Measurements from ENCODE around the gene HOXC10.

The HOXC10 gene

DNA sequence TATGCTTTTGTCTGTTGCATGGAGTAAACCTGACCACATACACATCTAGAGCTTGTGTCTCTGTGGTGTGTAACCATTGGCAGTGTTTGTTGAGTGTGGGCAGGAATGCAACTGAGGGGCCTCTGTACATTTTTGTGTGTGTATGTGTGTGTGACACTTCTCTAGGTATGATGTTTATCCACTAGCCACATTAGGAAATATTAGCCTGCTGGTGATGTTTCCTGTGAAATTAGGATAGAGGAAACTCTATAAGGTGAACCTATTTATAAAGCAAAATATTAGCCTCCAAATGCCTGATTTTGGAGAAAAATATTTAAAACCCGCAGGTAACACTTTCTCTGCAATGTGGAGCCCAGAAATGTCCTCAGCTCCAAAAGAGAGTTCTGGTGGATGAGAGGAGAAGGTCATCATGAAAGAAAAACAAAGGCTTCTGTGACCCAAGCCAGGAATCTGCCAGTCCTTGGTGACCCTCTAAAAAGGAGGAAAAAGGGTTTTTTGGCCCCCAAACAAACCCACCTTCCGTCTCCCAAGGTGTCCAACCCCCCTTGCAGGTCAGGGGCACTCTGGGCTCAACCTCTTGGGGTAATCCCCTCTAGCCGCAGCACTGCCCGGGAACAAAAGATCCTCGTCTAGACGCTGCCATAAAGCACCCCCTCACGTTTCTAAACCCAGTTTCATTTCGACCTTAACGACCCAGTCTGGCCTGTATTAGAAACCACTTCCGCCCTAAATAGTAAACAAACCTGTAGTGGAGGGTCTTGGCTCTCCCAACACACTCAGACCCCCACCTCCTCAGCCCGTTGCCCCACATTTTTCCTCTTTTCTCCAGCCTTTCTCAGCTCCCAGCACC lies 7.1 kb upstream of the HOXC10 start:
- DNase-seq: no peak

DNA sequence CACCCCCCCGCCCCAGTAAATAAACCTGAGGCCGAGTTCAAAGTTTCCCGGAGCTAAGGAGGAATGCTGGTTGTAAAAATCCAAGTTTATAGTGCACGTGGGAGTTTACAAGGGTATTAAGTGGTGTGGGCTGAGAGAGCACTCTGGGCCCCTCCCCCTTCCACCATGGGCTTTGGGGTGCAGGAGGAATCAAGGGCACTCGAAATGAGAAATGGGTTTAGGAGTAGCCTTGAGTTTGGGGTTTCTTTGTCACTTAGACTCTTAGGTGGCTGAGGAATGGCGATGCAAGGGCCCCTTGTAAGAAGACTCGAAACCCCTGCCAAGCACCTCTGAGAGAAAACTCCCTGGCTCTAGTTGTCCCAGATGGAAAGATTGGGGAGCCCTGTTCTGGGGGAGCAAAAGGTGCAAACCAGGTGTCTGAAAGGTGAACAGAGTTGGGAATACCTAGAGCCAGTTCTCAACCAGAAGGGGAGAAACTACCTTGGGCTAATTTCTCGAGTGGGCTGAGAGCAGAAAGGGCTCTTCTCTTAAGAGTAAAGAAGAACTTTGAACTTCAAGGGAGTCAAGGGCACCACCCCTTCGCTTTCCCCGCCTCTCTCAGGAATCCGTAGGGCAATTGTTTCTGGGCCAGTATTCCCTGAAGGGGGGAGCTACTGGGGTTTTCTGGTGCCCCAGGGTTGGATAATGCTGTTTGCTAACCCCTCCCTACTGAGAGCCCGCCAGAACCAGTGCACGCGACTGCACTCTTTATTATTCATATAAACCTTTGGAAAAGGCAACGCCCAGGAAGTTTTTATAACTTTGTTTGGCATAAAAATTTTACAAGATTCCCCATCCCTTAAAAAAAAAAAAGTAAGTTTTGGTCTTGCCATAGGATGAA lies 6.2 kb upstream of the HOXC10 start:
- DNase-seq: no peak

DNA sequence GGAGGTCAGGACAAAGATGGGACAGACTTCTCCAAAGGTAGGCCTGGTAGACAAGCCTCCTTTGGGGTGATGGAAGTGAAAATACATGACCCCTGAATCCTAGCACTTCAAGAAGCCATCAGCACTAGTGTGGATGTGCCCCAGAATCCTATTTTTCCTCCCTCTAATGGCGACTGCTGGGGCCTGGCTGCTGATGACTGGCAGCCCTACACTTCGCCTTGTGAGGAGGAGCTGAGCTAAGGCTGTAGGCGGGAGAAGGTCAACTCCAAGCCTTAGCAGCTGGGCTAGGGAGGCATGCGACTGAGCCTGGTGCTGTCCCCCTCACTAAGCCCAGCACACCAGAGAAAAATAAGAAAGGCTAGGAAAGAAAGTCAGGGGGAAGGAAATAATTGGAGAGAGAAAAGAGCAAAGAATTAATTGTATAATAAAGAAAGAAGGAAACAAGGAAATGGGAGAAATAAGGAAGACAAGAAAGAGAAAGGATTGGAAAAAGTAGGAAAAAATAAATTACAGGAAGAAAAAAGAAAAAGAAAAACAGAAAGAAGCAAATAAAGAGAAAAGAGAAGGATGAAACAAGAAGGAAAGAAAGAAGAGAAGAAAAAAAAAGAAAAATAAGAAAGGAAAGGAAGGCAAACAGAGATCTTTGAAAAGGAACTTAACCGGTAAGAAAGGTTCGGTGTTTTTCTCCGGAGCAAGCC lies 4.7 kb upstream of the HOXC10 start:
- DNase-seq: no peak

DNA sequence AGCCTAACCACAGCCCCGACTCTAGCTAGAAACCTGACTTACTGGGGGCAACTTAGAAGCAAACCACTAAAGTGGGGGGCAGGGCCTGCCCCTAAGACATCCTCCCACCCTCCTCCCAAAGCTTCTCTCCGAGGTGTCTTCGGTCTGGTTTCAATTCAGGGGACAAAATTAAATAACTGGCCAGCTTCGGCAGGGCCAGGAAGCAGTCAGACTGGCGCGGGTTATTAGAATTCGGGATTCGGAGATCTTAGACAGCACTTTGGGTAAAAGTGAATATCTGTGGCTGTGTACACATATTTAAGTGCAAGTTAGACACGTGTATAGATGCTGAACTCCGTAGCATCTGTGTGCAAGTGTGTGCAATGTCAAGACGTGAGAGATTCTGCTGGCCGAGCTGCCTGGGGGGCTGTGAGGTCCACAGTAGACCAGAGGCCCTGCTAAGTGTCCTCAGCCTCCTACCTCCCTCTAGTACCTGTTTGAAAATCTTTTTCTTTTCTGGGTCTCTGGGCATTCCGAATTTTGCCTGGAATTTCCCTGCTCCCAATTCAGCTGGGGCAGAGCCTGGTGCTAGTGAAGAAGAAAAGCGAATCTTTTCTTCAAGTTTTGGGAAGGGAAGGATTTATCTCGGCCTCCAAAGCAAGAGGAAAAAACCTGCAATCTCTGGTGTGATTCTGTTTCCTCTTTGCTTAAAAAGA lies 4.0 kb upstream of the HOXC10 start:
- DNase-seq: no peak

DNA sequence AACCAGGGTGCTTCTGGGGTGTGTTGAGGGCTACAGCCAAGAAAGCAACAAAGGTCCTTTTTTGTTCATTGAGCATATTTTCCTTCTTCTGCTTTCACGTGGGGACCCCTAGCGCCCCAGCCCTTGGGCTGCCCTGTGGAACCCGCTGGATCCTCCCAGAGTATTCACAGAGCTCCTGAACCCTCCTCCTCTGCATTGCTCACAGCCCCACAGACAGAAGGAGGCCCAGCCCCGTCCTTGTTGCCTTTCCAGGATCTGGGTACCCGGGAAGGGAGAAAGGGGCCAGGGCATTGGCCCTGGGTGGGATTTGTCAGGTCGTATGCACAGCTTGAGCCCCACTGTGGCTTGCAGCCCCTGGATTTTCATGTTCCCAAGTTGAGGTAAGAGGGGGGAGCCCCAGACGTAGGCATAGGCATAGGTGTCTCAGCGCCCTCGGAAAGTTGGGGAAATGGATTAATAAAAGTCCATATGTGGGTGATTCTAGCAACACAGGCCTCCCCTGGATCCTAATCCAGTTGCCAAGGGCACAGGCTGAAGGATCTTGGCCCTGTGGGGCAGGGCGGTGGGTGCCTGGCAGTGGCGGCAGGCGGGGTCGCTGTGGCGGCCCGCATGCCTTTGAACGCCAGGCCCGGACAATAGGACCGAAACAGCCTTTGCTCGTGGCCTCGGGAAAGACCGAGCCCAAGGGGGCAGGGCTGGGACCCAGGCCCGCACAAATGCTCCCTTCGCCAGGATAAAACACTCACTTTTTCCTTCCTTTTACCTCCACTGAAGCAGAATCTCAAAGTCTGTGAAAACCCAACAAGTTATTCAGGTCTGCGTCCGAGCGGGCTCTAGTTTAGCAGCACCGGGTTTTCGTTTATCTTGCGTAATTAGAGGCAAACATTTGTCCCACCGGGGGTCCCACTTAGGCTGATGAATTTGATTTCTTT lies 3.0 kb upstream of the HOXC10 start:
- DNase-seq: no peak

DNA sequence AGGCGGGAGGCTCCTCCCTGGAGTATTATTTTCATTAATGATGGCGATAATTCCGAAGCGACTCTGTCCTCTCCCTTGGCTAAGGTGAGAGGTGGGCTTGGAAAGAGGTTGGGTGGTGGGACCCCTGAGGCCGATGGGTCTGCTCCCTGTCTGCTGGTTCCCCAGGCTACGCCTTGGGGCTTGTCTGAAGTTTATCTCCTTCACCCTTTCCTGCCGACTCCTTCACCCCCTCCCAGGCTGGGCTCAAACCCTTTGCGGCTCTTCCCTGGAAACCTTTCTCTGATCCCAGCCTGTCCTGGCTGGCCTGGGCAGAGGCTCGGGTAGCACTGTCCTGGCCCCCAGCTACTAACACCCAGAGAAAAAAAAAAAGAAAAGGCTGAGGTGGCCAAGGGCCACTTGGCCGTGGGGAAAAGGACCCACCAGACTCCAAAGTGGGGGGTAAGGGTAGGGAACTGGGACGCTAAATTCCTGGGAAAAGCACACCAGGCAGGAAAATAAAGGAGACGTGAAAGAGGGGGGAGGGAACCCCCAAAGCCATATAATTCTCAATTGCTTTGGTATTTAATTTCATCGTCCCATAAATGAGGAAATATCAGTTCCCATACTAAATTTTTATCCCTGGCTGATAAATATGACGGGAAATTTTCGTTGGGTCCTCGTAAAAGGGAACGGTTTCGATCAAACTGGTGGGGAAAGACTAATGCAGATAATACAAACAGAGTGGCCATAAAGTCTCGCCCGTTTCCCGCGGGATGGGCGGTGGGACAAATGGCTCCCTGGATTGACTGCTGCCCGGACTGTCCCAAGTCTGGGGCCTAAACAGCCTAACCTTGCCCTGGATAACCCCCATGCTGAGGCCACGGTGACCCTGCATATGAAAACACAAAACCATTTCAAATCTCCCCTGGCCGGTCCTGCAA lies 2.0 kb upstream of the HOXC10 start:
- no peak for DNase-seq

DNA sequence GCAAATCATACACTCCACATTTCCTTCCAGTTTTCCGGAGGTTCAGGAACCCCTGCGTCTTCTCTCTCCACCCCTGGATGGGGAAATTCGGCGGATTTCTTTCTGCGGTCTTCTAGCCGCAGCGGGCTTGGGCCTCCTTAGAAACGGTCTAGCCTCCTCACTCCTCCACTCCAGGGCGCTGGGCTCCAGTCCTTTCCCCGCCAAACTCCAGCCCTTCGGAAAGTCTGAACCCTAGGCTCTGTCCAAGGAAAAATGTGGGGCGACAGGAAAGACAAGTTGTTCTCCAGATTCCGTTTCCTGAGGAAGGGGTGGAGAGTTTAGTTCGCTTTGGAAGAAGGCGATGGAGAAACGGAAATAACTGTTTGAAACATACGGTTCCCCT lies 1.4 kb upstream of the HOXC10 start:
- no peak for DNase-seq

DNA sequence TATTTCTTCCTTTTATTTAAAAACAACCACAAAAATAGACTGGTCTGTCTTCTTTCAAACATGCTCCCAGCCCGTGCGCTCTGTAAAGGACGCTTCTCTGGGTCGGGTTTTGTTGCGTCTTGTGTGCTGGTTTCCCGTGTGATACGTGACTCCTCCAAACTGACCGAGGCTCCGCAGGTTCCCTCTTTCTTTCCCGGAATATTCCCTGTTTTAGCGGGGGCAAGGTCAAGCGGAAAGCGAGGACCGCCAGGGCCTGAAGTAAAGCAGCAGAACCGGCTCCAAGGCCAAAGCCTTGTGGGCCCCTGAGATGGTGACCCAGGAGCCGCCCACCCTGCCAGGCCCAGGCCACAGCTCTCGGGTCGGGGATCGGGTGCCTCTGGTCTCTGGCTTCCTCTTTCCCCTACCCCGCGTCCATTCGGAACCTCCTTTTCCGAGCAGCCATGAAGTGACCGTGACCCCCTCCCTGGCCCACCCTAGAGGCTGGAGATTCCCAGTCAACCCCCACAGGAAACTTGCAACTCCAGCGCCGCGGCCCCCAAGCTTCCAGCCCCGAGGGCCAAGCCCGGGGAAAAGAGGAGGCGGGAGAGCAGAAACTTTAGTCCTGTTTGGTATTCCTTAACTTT lies 885 bp upstream of the HOXC10 start:
- no peak for DNase-seq

DNA sequence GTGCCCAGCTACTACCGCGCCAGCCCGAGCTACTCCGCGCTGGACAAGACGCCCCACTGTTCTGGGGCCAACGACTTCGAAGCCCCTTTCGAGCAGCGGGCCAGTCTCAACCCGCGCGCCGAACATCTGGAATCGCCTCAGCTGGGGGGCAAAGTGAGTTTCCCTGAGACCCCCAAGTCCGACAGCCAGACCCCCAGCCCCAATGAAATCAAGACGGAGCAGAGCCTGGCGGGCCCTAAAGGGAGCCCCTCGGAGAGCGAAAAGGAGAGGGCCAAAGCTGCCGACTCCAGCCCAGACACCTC lies 697 bp downstream of the HOXC10 start:
- no peak for DNase-seq

DNA sequence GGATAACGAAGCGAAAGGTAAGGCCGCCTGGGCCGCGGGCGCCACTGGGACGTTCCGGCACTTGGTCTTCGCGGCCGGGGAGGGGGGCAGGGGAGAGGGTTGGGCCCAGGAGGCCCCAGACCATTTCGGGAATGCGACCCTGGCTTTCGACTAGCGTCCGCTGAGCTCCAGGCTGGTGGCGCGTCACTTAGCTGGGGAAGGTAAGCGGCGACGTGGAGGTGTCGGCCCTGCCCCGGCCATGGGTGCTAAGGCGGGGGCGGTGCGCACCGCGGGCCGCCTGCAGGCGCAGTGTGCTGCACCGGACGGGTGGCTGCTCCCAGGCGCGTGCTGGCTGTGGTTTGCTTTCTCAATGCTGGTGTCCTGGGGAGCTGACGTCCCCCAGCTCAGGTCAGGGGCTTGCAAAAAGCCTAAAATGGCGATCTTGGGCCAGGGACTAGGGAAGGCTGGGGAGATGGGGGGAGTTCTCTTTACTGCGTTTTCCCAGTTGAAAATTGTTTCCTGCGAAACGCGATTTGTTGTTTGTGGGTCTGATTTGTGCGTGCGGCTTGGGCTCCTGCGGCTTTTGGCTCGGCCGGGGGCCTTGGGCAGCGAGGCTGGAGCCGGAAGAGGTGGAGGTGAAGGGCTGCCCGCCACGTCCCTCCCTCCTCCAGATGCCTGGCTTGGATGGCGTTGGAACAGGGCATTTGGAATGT lies 1.2 kb downstream of the HOXC10 start:
- DNase-seq: no peak

DNA sequence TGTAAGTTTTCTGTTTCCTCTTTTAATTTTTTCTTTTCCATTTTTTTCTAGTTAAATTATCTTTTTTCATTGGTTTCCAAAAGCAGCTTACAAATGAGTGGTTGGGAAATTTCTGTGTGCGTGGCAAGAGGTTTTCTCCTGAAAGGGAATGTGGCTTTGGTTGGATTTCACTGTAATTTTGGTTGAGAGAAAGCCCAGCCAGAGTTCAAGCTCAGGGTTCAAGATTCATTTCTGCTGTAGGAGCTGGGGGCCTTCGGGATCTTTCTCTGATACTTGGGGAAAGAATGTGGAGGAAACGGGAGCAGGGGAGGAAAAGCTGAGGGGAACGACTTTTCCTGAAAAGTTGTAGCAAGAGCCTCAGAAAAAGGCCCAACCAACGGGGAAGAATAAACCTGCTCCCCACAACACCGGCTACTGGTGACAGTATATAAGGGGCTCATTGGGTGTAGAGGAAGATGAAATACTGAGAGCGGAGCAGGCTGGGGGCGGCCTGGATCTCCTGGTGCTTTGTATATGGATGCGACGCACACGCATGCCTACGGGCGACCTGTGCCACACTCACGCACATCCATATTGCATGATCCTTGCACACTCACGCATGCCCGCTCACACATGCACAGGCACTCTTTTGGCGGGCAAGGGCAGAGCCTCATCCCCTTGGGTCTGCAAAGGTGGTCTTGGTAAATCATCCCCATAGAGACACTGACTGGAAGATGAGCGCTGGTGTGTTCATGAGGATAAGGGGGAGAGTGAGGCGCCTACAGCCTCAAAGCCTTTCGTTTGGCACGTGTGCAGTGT lies 1.9 kb downstream of the HOXC10 start:
- DNase-seq: no peak

DNA sequence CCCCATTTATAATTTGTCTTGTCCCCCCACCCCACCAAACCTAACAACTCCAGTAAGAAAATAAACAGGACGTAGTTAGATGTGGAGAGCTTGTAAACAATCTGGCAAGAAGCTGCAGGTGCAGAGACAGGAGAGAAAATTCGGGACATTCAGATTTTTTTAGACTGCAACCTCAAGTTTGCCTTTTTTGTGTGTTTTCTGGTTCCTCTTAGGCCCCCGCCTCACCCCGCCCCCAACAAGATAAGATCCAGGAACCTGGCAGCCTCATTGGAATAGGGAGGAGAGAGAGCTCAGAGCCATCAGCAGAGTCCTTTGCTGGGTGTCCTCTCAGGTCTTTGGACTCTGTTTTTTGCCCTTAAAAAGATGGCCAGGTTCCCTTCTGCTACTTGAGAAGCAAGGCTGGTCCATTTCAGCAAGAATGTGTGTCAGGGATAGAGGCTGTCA lies 2.9 kb downstream of the HOXC10 start:
- no peak for DNase-seq

DNA sequence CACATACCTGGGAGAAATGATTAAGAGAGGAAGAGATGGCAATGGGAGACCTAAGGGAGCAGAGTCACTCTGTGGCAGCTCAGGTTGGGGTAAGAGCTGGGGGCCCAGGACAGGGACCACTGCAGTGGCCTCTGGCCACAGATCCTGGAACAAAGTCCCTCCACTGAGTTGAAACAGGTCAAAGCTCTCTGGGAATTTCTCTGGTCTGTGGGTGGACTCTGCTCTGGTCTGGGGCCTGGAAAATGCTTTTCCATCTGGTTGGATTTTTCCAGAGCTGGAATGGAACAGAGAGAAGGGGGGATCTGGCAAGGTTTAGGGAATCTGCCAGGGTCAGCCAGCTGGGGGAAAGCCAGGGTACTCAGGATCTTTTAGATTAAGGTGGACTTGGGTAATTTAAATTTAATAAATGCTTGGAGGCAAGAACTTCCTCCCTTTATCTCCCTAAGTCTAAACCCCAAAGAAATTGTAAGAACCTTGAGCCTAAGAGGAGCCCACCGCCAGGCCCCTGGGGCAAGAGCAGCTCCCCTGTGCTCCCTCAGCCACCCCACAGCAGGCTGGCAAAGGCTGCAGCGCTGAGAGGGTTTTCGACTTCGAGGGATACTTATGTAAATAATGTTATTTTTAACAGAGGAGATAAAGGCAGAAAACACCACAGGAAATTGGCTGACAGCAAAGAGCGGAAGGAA lies 3.7 kb downstream of the HOXC10 start:
- DNase-seq: no peak

DNA sequence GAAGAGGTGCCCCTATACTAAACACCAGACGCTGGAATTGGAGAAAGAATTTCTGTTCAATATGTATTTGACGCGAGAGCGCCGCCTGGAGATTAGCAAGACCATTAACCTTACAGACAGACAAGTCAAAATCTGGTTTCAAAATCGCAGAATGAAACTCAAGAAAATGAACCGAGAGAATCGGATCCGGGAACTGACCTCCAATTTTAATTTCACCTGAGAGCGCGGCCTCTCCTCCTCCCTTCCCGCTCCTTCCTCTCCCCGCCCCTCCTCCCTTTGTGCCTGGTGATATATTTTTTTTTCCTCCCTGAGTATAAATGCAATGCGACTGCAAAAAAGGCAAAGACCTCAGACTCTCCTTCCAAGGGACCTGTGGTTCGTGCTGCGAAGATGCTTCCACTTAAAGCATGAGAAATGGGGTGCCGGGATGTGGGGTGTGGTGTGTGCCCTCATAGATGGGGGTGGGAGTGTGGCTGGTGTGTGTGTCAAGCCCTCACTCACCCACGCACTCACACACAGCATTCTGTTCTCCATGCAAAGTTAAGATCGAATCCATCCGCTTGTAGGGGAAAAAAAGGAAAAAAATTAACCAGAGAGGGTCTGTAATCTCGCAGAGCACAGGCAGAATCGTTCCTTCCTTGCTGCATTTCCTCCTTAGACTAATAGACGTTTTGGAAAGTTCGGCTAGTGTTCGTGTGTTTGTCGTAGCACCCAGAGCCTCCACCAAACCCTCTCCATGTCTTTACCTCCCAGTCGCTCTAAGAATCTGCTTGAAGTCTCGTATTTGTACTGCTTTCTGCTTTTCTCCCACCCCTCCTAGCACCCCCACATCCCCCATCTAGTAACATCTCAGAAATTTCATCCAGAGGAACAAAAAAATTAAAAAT lies 4.5 kb downstream of the HOXC10 start:
- DNase-seq: no peak

DNA sequence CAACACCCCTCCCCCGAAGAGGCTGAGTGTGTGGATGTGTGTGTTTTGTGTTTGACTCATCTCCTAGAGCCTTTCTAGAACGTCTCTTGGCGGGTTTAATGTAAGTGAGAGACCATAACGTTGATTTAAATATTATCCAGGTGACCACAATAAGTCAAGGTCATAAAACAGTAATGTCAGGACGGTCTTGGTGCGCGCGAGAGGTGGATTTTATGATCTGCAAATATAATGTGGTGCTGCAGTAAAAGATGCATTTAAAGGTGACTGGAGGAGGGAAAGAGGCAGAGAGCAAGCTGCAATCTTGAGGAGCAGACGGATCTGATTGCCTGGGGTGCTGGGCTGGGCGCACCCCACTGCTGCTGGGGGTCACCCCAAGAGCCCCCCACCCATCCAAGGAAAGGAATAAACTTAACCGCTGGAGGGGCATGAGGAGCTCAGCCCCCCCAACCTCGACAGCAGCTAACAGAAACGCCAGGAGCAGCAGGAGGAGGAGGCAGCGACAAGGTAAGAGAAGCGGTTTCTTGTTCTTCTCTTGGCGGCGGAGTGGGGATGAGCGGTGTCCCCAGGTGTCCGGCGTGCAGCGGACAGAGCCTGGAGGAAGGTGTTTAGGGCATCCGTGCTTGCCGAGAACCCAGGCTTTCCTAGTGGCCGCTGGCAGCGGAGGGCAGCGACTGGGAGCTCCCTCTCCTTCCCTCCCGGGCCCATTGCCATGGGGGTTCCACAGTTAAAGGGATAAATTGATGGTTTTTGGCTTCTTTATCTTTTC lies 5.5 kb downstream of the HOXC10 start:
- DNase-seq: no peak

DNA sequence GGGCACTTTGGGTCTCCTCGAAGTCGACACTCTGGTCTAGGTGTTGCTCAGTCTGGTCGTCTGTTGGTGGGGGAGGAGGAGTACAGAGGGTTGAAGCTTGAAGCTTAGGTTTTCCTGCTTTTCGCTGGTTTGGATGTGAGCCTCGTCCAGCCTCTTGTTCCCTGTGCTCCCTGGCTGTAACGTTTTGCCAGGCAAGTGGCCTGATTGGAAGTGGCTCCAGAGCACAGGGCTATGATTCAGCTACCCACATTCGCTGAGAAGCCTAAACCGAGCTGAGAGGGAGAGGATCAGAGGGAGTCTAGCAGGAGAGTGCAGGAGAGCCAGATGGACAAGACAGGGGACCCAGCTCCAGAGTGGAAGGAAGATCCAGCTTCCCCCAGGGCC lies 6.1 kb downstream of the HOXC10 start:
- peak; percentile 18 for DNase-seq
